ENCODE data around the gene CCDC33. TPM values are rescaled to one million over a fixed set of nuclear protein-coding genes. Genes with fewer than 3 reads are reported as not detected.

The CCDC33 gene
- total RNA-seq, 1 donor from 2014 or later = not detected

DNA sequence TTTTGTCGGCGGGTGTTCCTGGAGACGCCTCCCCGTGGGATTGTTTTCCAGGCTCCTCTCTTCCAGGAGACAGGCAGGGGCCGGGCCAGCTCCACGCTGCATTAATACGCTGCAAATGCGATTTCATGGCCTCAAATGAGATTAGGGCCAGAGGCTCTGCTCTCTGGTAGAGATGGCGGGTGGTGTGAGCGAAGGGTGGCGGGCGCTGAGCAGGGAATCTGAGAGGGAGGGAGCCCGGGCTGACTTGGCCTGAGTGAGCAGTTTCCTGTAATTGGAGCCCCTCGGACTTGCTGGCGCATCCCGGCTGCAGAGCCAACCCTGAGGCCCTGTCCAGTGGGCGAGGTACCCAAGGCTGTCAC lies 7.4 kb upstream of the CCDC33 start:
- Mint-ChIP-seq H3K27ac (ENCODE audit: unreplicated experiment) (no peak overlapping the region), H3K4me1 (ENCODE audit: unreplicated experiment) (peaks cover 30% of the 10 kb centered on the region), H3K27me3 (ENCODE audit: unreplicated experiment) (peaks cover 3% of the 10 kb centered on the region), H3K9me3 (ENCODE audit: unreplicated experiment) (no peaks in the 10 kb centered on the region), H3K36me3 (ENCODE audit: unreplicated experiment) (no peaks in the 10 kb centered on the region), H3K4me3 (ENCODE audit: unreplicated experiment) (no peak overlapping the region)
- TF ChIP-seq, protein P1, sequence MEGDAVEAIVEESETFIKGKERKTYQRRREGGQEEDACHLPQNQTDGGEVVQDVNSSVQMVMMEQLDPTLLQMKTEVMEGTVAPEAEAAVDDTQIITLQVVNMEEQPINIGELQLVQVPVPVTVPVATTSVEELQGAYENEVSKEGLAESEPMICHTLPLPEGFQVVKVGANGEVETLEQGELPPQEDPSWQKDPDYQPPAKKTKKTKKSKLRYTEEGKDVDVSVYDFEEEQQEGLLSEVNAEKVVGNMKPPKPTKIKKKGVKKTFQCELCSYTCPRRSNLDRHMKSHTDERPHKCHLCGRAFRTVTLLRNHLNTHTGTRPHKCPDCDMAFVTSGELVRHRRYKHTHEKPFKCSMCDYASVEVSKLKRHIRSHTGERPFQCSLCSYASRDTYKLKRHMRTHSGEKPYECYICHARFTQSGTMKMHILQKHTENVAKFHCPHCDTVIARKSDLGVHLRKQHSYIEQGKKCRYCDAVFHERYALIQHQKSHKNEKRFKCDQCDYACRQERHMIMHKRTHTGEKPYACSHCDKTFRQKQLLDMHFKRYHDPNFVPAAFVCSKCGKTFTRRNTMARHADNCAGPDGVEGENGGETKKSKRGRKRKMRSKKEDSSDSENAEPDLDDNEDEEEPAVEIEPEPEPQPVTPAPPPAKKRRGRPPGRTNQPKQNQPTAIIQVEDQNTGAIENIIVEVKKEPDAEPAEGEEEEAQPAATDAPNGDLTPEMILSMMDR (IDR thresholded peaks at IDR 0.05) = no peak
- DNase-seq (ENCODE audit: extremely low spot score, unreplicated experiment) = no peak

DNA sequence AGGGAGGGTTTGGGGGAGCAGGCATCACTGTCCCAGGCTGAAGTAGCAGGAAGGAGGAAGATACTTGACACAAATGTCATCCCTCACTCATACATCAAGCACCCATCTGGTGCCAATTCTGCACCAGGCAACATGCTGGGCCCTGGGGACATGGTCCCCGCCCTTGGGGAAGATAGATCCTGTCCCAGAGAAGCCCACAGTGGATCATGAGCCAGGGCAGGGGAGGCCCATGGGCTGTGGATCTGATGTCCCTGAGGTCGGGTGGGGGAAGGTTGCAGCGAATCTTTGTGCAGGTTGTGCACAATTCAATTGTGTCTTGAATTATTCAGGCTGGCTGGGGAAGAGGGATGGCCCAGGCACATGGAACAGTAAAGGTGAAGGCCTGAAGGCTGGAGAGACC lies 6.4 kb upstream of the CCDC33 start:
- no peaks in the 10 kb centered on the region for H3K9me3 Mint-ChIP-seq (ENCODE audit: unreplicated experiment)
- no peak overlapping the region for H3K27ac Mint-ChIP-seq (ENCODE audit: unreplicated experiment)
- H3K4me3 Mint-ChIP-seq (ENCODE audit: unreplicated experiment) = no peak overlapping the region
- H3K27me3 Mint-ChIP-seq (ENCODE audit: unreplicated experiment) = peaks cover 3% of the 10 kb centered on the region
- TF ChIP-seq, protein P1 (IDR thresholded peaks at IDR 0.05) = no peak
- no peak for DNase-seq (ENCODE audit: extremely low spot score, unreplicated experiment)
- peaks cover 34% of the 10 kb centered on the region for H3K4me1 Mint-ChIP-seq (ENCODE audit: unreplicated experiment)
- no peaks in the 10 kb centered on the region for H3K36me3 Mint-ChIP-seq (ENCODE audit: unreplicated experiment)

DNA sequence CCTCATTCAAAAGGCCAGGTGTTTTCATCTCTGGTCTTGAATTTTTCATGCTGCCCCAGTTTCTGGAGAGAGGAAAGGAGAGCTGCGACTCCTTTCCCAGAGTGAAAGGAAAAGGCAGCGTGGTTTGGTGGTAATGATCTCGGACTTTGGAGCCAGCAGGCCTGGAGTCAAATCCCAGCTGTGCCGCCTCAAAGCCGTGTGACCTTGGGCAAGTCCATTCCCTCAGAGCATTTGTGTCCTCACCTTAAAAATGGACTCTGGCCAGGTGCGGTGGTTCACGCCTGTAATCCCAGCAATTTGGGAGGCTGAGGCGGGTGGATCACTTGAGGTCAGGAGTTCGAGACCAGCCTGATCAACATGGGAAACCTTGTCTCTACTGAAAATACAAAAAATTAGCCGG lies 4.7 kb upstream of the CCDC33 start:
- TF ChIP-seq, protein P1 (IDR thresholded peaks at IDR 0.05) = no peak
- DNase-seq (ENCODE audit: extremely low spot score, unreplicated experiment) = no peak
- H3K4me3 Mint-ChIP-seq (ENCODE audit: unreplicated experiment) = no peak overlapping the region
- H3K27ac Mint-ChIP-seq (ENCODE audit: unreplicated experiment) = no peak overlapping the region
- no peaks in the 10 kb centered on the region for H3K9me3 Mint-ChIP-seq (ENCODE audit: unreplicated experiment)
- H3K4me1 Mint-ChIP-seq (ENCODE audit: unreplicated experiment) = peaks cover 29% of the 10 kb centered on the region
- peaks cover 3% of the 10 kb centered on the region for H3K27me3 Mint-ChIP-seq (ENCODE audit: unreplicated experiment)
- H3K36me3 Mint-ChIP-seq (ENCODE audit: unreplicated experiment) = no peaks in the 10 kb centered on the region

DNA sequence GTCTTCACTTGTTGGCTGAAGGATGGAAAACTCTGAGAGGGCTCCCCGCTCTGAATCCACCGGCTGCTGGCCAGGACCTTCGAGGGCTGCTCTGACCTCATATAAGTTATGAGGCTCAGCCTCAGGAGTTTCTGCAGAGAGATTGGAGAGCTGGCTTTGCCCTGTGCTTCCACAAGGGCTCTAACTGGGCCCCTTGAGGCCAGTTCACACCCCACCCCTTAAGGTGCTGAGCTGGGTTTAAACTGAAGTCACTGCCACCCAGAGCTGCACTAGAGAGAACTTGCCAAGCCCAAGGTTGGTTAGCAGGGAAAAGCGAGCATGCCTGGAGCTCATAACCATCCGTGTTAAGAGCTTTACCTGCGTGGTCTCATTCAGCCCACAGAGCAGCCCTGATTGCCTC lies 2.8 kb upstream of the CCDC33 start:
- no peaks in the 10 kb centered on the region for H3K9me3 Mint-ChIP-seq (ENCODE audit: unreplicated experiment)
- H3K36me3 Mint-ChIP-seq (ENCODE audit: unreplicated experiment) = no peaks in the 10 kb centered on the region
- no peak overlapping the region for H3K4me3 Mint-ChIP-seq (ENCODE audit: unreplicated experiment)
- TF ChIP-seq, protein P1 (IDR thresholded peaks at IDR 0.05) = no peak
- peaks cover 25% of the 10 kb centered on the region for H3K4me1 Mint-ChIP-seq (ENCODE audit: unreplicated experiment)
- DNase-seq (ENCODE audit: extremely low spot score, unreplicated experiment) = no peak
- H3K27me3 Mint-ChIP-seq (ENCODE audit: unreplicated experiment) = peaks cover 3% of the 10 kb centered on the region
- no peak overlapping the region for H3K27ac Mint-ChIP-seq (ENCODE audit: unreplicated experiment)

DNA sequence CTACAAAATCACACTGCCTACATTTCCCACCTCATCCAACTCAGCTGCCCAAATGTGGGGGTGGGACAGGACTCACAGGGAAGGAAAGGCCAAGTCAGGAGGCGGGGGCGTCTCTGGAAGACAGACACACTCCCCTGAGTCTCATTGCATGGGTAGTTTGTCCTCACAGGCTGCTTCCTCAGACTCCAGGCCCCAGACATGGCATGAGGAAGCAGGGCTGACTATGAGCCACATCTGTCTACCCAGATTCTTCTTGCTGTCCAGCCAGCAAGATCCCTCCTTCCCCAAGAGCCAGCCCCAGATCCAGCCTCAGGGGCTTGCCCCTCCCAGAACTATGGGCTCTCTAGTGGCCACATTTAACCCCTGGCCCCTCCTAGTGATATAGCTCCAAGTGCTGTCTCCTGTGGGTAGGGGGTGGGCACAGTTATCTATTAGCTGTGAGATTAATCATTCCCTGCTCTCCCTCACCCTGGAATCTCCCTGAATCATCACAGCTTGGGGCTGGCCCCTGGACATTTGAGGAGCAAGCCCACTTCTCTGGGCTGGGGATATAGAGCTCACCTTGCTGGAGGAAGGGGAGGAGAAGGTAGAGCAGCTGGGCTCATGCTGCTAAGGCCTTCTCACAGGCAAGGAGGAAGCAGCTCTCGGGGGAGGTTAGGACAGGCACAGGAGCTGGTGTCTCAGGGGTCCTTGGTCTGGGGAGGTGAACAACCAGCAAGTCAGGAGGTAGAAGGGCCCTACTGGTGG lies 2.1 kb upstream of the CCDC33 start:
- Mint-ChIP-seq H3K4me3 (ENCODE audit: unreplicated experiment) (no peak overlapping the region), H3K27ac (ENCODE audit: unreplicated experiment) (no peak overlapping the region), H3K27me3 (ENCODE audit: unreplicated experiment) (peaks cover 3% of the 10 kb centered on the region), H3K4me1 (ENCODE audit: unreplicated experiment) (peaks cover 25% of the 10 kb centered on the region), H3K9me3 (ENCODE audit: unreplicated experiment) (no peaks in the 10 kb centered on the region), H3K36me3 (ENCODE audit: unreplicated experiment) (no peaks in the 10 kb centered on the region)
- no peak for DNase-seq (ENCODE audit: extremely low spot score, unreplicated experiment)
- TF ChIP-seq, protein P1 (IDR thresholded peaks at IDR 0.05) = no peak

All from osteocyte (in vitro differentiated cells).